SK-MEL-5 (cell line): ENCODE measurements around the gene ZNF750. TPM values are rescaled to one million over a fixed set of nuclear protein-coding genes. Genes with fewer than 3 reads are reported as not detected.

Source experiments
- DNase-seq: peaks from one replicate; pipeline ENCODE4 v3.0.0-alpha.2; 2016; ENCODE audit warnings: low read depth, low spot score
- in situ Hi-C: cut with HindIII; loops from 2 replicates; pipeline ENCODE4 v1.10.0; 2016; ENCODE audit warnings: low sequenced_read_pairs, high pct_unique_total_duplicates, low pct_unique_long_range_greater_than_20kb
- polyA plus RNA-seq, 2 experiments: library from polyadenylated mRNA; depleted of rRNA; stranded (reverse); fragments of >200 nt; gene quantifications; 2 replicates each; pipeline ENCODE4 v1.2.3, GENCODE V29; 2015
- total RNA-seq: library from RNA; depleted of rRNA; stranded (reverse); fragments of >200 nt; shearing (Covaris generic); gene quantifications from 2 replicates; pipeline ENCODE4 v1.2.3, GENCODE V29; 2014; rRNA removed

Gene ZNF750
- not detected in 2 replicates for total RNA-seq
- not detected in 2 replicates for polyA plus RNA-seq (2015; cell fraction: cytosol; rRNA removed)
- polyA plus RNA-seq (2015; cell fraction: nucleus; rRNA removed), result not detected in 2 replicates

DNA sequence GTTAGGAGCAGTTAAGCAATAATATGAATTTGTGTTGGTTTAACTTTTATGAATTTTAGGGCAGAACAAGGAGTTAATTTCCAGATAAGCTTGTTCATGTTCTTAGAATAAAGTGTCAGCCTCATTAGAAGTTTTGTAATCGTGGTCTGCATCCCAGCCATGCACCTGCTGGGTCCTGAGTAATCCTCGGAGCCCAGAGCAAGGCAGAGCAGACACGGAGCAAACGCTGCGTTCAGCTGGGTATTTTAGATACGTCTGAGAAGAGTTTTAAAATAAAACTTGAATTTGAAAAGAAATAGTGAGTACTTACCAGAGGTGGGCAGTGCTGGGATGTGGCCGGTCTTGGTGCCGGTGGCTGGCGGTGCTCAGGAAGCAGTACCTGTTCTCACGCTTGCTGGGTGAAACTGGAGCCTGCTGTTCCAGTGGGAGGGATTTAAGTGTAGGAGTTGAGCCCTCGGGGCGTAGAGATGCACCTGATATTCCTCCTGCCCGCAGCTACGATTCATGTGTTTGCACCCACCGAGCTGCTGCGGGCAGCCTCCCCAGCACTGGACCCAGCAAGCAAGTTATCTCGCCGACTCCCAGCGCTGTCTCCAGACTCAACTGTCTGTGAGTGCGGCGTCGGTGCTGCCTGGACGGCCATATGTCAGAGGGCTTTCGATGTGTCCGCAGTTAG lies at the start of gene ZNF750:
Gene ZNF750 (minus strand): TSS at position 406 of the 676 bp plus-strand sequence. CDS start 7,568 bp downstream, outside the sequence.
- DNase-seq, result no peak
- in situ Hi-C loops, result no loop called here

GRCh38 chr17:82888583-82889495 lies 49.0 kb upstream of the ZNF750 start:
- in situ Hi-C loops, result no loop called here

DNA sequence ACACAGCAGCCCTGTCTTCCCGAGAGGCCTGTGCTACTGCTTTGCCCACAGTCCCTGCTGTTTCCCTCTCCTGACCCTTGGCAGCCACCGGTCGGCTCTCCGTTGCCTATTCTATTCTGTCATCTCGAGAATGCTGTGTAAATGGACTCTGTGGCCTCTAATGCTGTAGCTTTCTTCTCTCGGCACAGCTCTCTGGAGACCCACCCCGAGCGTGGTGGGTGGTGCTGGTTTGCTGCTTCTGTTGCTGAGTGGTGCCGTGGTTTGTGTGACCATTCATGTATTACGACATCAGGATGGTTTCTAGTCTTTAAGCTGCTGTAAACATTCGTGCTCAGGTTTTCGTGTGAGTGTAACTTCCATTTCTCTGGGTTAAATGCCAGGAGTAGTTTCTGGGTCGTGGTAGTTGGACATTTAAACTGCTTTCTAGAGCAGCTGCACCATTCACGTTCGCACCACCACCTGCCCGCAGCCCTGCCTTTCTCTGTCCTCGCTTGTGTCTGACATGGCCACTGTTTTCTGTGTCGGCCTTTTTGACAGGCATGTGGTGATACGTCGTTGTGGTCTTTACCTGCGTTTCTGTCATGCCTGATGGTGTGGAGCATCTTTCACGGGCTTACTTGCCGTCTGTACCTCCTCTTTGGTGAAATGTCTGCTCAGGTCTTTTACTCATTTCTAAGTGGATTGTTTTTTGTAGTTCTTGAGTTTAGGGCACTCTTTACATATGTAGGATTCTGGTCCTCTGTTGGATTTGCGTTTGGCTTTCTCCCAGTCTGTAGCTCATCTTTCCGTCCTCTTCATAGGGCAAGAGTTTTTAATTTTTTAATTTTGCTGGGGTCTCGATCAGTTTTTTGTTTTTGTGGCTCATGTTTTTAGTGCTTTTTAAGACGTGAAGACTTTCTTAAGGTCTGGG lies 47.7 kb upstream of the ZNF750 start:
- in situ Hi-C loops, result no loop called here
- DNase-seq, result no peak

More at GRCh38 chr17:82888583-82889495, 49.0 kb upstream of the ZNF750 start:
- DNase-seq, result no peak

DNA sequence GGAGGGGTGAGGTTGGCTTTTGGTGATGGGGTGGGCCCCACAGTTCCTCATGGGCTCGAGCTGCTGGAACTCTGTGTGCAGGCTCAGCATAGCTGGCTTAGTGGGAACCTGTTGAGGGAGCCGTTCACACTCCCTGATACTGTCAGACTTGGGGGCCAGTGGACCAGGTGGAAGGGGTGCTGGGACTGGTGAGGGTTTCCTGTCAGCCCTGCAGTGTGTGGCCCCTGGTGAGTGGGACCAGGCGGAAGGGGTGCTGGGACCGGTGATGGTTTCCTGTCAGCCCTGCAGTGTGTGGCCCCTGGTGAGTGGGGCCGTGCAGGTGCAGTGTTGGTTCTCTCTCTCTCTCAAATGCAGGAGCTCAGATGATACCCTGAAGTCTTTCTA lies 45.1 kb upstream of the ZNF750 start:
- no peak for DNase-seq
- in situ Hi-C loops, result no loop called here

DNA sequence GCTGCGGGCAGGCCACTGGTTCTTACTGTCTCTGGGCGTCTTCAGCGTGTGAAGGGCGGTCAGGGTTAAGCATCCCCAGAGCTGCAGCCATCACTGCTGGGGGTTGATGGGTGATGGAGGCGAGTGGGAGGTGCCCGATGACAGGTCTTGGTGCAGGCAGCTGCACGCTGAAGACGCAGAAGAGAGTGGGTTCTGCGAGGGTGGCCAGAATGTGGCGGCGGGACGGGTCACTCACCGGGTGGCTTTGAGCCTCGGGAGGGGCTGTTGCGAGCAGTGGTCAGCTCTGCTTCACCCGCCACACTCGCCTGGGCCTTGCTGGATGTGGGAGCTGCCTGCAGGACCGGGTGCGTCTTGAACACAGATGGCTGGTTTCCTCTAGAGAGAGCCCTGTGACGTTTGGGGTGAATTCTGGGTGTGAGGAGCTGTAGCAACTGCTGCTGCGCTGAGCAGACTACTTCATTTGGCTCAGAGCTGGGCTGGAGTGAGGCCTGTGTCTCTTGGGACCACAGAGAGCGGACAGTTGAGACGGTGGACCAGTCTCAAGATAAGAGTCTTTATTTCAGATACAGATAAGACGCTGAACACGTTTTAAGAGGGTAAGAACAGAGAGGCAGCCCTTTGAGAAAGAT lies 44.6 kb upstream of the ZNF750 start:
- no peak for DNase-seq
- in situ Hi-C loops, result no loop called here

DNA sequence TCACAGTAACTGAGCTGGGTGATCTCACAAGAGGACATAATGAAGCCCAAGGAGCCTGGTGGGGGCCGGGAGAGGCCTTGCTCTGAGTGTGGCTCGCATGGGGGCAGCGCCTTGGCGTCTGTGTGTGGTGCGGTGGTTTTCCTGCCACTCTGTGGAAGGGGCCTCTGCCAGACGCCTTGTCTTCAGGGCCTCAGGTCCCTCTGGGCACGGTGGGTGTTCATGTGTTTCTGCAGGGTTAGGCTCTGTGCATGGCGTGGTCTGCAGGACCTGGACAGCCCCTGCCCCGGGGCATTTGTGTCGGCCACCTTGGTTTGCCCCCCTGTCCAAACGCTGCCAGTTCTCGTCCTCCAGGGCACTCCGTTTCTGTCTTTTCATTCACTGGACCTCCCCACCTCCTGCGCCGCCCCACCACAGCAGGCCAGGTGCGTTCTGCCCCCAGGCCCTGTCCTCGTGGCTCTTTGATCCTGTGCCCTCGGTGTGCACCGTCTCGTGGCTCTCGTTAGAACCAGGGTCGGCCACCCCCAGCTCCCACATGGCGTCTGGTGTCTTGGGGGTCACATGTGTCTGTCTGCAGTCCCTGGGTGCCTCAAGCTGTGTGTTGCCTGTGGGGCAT lies 43.7 kb upstream of the ZNF750 start:
- DNase-seq, result no peak
- in situ Hi-C loops, result no loop called here

DNA sequence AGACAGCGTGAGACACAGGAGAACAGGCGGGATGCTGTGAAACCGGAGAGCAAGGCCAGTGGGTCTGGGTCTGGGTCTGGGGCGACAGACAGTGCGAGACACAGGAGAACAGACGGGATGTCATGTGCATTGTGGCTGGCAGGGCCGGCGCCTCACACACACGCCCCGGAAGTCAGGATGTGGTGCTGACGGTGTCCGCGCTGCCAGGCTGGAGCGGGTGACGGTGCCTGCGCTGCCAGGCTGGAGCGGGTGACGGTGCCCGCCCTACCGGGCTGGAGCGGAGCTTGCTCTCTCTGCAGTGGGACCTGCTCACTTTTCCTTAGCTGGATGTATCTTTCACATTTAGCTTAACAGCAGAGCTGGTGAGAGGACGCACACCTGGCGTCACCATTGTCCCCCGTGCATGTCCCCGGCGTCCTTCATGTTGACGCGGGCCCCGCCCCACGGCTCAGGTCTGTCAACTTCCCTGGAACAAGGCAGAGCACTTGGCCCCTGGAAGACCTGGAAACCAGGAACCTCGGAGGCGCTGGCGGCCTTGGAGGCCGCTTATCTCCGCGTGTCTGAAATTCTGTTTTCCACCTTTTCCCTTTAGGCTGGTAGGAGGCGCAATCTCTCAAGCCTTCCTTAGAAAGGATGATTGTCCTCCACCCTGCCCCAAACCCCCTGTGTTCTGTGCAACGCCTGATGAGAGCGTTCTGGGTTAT lies 43.0 kb upstream of the ZNF750 start:
- in situ Hi-C loops, result no loop called here
- no peak for DNase-seq

- in situ Hi-C loops, result no loop called here
- peak; percentile 9 for DNase-seq
Measured at GRCh38 chr17:82881900-82882714, 42.3 kb upstream of the ZNF750 start.

DNA sequence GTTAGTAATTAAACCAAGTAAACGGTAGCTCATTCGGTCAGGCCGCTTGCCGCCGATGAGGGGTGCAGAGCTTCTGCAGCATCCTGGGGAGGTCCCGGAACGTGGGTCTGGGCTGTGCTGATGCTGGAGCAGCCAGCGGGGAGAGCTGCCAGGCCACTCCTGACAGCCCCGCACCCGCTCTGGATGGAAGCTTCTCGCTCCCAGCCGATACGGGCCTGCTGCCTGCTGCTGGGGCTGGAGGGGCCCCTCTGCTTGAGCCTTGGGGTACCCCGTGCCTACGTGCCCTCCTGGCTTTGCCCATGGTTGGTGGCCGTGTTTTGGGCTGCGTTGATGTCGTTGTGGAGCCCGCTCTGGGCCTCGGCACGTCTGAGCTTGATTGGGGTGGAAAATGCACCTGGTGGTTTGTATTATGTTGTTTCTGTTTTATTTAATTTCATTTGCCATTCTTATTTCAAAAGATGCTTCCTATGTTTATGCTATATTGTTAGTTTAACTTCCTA lies 41.6 kb upstream of the ZNF750 start:
- in situ Hi-C loops, result no loop called here
- no peak for DNase-seq

GRCh38 chr17:82880620-82881323 lies 41.0 kb upstream of the ZNF750 start:
- no peak for DNase-seq
- in situ Hi-C loops, result no loop called here

- in situ Hi-C loops, result no loop called here
- DNase-seq, result no peak
Measured at GRCh38 chr17:82879241-82879640, 39.4 kb upstream of the ZNF750 start.

GRCh38 chr17:82878527-82878926 lies 38.7 kb upstream of the ZNF750 start:
- in situ Hi-C loops, result no loop called here
- no peak for DNase-seq

GRCh38 chr17:82876602-82877379 lies 37.0 kb upstream of the ZNF750 start:
- in situ Hi-C loops, result no loop called here
- peak; percentile 62 for DNase-seq

- in situ Hi-C loops, result no loop called here
Measured at GRCh38 chr17:82876149-82876548, 36.3 kb upstream of the ZNF750 start.

More at GRCh38 chr17:82876149-82876548, 36.3 kb upstream of the ZNF750 start:
- DNase-seq, result no peak
